PC-9 (cell line): Measurements from ENCODE around the gene AHSG. TPM values are rescaled to one million over a fixed set of nuclear protein-coding genes. Genes with fewer than 3 reads are reported as not detected.

Source experiments
- BruUV-seq: library from RNA; stranded (reverse); fragments of 400-500 nt; replicated peaks from 2 replicates; lab custom pipeline; 2021; lab: Mats Ljungman, UMichigan
- CTCF ChIA-PET: fragments of 300-600 bp; sonication (Branson Sonifier 250); formaldehyde crosslinking; loops from one replicate; lab custom pipeline; 2022; ENCODE audit warnings: antibody characterized with exemption; lab: Charles Lee
- POLR2A ChIA-PET: fragments of 300-600 bp; sonication (Branson Sonifier 250); formaldehyde crosslinking; loops from one replicate; lab custom pipeline; 2022; ENCODE audit warnings: antibody characterized with exemption; ENCODE audit not compliant: unreplicated experiment; lab: Charles Lee
- DNase-seq, 2 experiments: peaks; one replicate each; pipeline versions ENCODE4 v3.0.0 to v3.0.0-alpha.2; 2015 to 2022; ENCODE audit warnings: mixed read lengths in 1 of 2
- H2AFZ ChIP-seq: fragments of 200-600 bp; sonication (generic); 2 replicates; pipeline ENCODE4 v1.8.1; 2017; ENCODE audit warnings: antibody characterized with exemption
- H3F3A ChIP-seq: fragments of 200-600 bp; sonication (generic); 2 replicates; pipeline ENCODE4 v1.8.1; 2017; ENCODE audit warnings: antibody characterized with exemption, mild to moderate bottlenecking, low read depth; ENCODE audit not compliant: insufficient read depth
- H3K27ac ChIP-seq: fragments of 200-600 bp; sonication (generic); 2 replicates; pipeline ENCODE4 v1.6.1; 2016; ENCODE audit warnings: mixed run types
- H3K27me3 ChIP-seq: fragments of 200-600 bp; sonication (generic); 2 replicates; pipeline ENCODE4 v1.6.1; 2016; ENCODE audit warnings: low read depth, mixed run types; ENCODE audit not compliant: insufficient read depth
- H3K36me3 ChIP-seq: fragments of 200-600 bp; sonication (generic); 2 replicates; pipeline ENCODE4 v1.6.1; 2016; ENCODE audit warnings: low read depth, mixed run types
- H3K4me1 ChIP-seq: fragments of 200-600 bp; sonication (generic); replicated peaks from 2 replicates; pipeline ENCODE4 v1.6.1; 2016; ENCODE audit warnings: mixed run types; ENCODE audit not compliant: insufficient read depth
- H3K4me2 ChIP-seq: fragments of 200-600 bp; sonication (generic); 2 replicates; pipeline ENCODE4 v1.6.1; 2017; ENCODE audit warnings: mixed run types
- H3K4me3 ChIP-seq: fragments of 200-600 bp; sonication (generic); 2 replicates; pipeline ENCODE4 v1.6.1; 2016; ENCODE audit warnings: mixed run types
- H3K79me2 ChIP-seq: fragments of 200-600 bp; sonication (generic); 2 replicates; pipeline ENCODE4 v1.6.1; 2017; ENCODE audit warnings: low read depth, mixed run types
- H3K9me2 ChIP-seq: fragments of 200-600 bp; sonication (generic); 2 replicates; pipeline ENCODE4 v1.8.1; 2017; ENCODE audit warnings: mild to moderate bottlenecking; ENCODE audit not compliant: insufficient read depth
- H3K9me3 ChIP-seq: fragments of 200-600 bp; sonication (generic); 2 replicates; pipeline ENCODE4 v1.8.1; 2016; ENCODE audit warnings: low read depth; ENCODE audit not compliant: insufficient read depth
- H4K20me1 ChIP-seq: fragments of 200-600 bp; sonication (generic); 2 replicates; pipeline ENCODE4 v1.8.1; 2017; ENCODE audit not compliant: insufficient read depth
- CTCF ChIP-seq: fragments of 200-600 bp; sonication (generic); conservative IDR thresholded peaks from 2 replicates; pipeline ENCODE4 v1.6.1; 2017; ENCODE audit warnings: mixed run types, antibody characterized with exemption, mild to moderate bottlenecking, moderate library complexity
- EZH2 ChIP-seq: fragments of 200-600 bp; sonication (generic); IDR thresholded peaks from 2 replicates; pipeline ENCODE4 v1.8.0; 2017; ENCODE audit warnings: antibody characterized with exemption, low read depth
- intact Hi-C: fragments of 100-400 bp; cut with micrococcal nuclease; formaldehyde crosslinking; loops from one replicate; pipeline ENCODE4 v1.10.0; 2022; ENCODE audit not compliant: unreplicated experiment
- total RNA-seq: library from RNA; stranded (reverse); gene quantifications from 2 replicates; pipeline ENCODE4 v1.2.3, GENCODE V29; 2021

Gene AHSG
- total RNA-seq, 1 experiment from 2014 or later: not detected

GRCh38 chr3:186620213-186621092, 7.6 kb downstream of the AHSG start:
- Histone ChIP-seq H2AFZ (no peak overlapping the region), H3K4me1 (peaks cover 16% of the 10 kb centered on the region), H3K4me3 (no peak overlapping the region), H3K4me2 (no peak overlapping the region), H4K20me1 (no peaks in the 10 kb centered on the region), H3K36me3 (no peaks in the 10 kb centered on the region), H3K27ac (no peak overlapping the region), H3K9me2 (0 out of 2 replicates have a peak, but pooled peaks cover 2% of the 10 kb centered on the region), H3K79me2 (no peaks in the 10 kb centered on the region), H3K27me3 (no peaks in the 10 kb centered on the region), H3F3A (peaks cover 7% of the 10 kb centered on the region; the same call in 1 of the 2 replicates), H3K9me3 (no peaks in the 10 kb centered on the region)
- intact Hi-C loops: no loop called here
- no peak for DNase-seq
- BruUV-seq: no TSS peak
- TF ChIP-seq EZH2: no peak
- TF ChIP-seq CTCF: no peak
- POLR2A ChIA-PET: interaction anchor here (0.6 kb wide), 1 partner anchor 206 kb away, joined by 5 read pairs; no protein-coding TSS in a partner anchor
- CTCF ChIA-PET: interaction anchor here (0.6 kb wide), 1 partner anchor 203 kb away, joined by 3 read pairs; no protein-coding TSS in a partner anchor

- no peak for DNase-seq
- no peaks in the 10 kb centered on the region for H3K9me3 ChIP-seq
- no peaks in the 10 kb centered on the region for H3K27me3 ChIP-seq
- intact Hi-C loops: no loop called here
- H3K9me2 ChIP-seq: 0 out of 2 replicates have a peak, but pooled peaks cover 2% of the 10 kb centered on the region
- POLR2A ChIA-PET: no interaction called here
- H3K27ac ChIP-seq: no peak overlapping the region
- no peaks in the 10 kb centered on the region for H3K36me3 ChIP-seq
- no peaks in the 10 kb centered on the region for H4K20me1 ChIP-seq
- H3K4me3 ChIP-seq: no peak overlapping the region
- no peak overlapping the region for H3K4me2 ChIP-seq
- CTCF ChIA-PET: interaction anchor here (0.6 kb wide), 1 partner anchor 979 kb away, joined by 5 read pairs; no protein-coding TSS in a partner anchor
- no peaks in the 10 kb centered on the region for H3K79me2 ChIP-seq
- no TSS peak for BruUV-seq
- TF ChIP-seq CTCF: no peak
- TF ChIP-seq EZH2: no peak
- H3K4me1 ChIP-seq: peaks cover 7% of the 10 kb centered on the region
- H3F3A ChIP-seq: no peaks in the 10 kb centered on the region
- no peak overlapping the region for H2AFZ ChIP-seq
Observed at GRCh38 chr3:186621894-186622650, 9.2 kb downstream of the AHSG start.

- no TSS peak for BruUV-seq
Observed at GRCh38 chr3:186622651-186623310, 9.9 kb downstream of the AHSG start.

More at GRCh38 chr3:186622651-186623310, 9.9 kb downstream of the AHSG start:
- Histone ChIP-seq H3K9me2 (0 out of 2 replicates have a peak, but pooled peaks cover 2% of the 10 kb centered on the region), H3K79me2 (no peaks in the 10 kb centered on the region), H3K4me3 (no peak overlapping the region), H3K27ac (no peak overlapping the region), H3F3A (no peaks in the 10 kb centered on the region), H3K4me2 (no peak overlapping the region), H3K4me1 (peaks cover under 1% of the 10 kb centered on the region; the same call in 1 of the 2 replicates), H3K9me3 (no peaks in the 10 kb centered on the region), H3K27me3 (no peaks in the 10 kb centered on the region), H3K36me3 (no peaks in the 10 kb centered on the region), H2AFZ (no peak overlapping the region), H4K20me1 (no peaks in the 10 kb centered on the region)
- POLR2A ChIA-PET: no interaction called here
- no peak for TF ChIP-seq EZH2
- no peak for TF ChIP-seq CTCF
- CTCF ChIA-PET: no interaction called here
- DNase-seq: no peak
- intact Hi-C loops: no loop called here
